HCT116 (cell line): ENCODE data around the gene ADAMTS1. TPM values are rescaled to one million over a fixed set of nuclear protein-coding genes. Genes with fewer than 3 reads are reported as not detected.

Experiments
- ATAC-seq: fragments of 200-7000 bp; cut with Tn5 transposase; 2 replicates; pipeline ENCODE4 v1.9.1; 2020; ENCODE audit warnings: mild to moderate bottlenecking, moderate library complexity
- BruUV-seq: library from RNA; stranded (reverse); fragments of 400-500 nt; replicated peaks from 2 replicates; lab custom pipeline; 2021; lab: Mats Ljungman, UMichigan
- CTCF ChIA-PET: fragments of 300-600 bp; sonication (Branson Sonifier 250); formaldehyde crosslinking; loops from one replicate; lab custom pipeline; 2021; ENCODE audit warnings: antibody characterized with exemption; lab: Charles Lee
- POLR2A ChIA-PET: fragments of 300-600, 350-600 bp; sonication (Branson Sonifier 250); formaldehyde crosslinking; loops from one replicate; lab custom pipeline; 2021; ENCODE audit warnings: antibody characterized with exemption; lab: Charles Lee
- RAD21 ChIA-PET, 2 experiments: fragments of 300-600 bp; sonication (Branson Sonifier 250); formaldehyde crosslinking; loops; one replicate each; lab custom pipeline; 2023; ENCODE audit warnings: low total read pairs in 2 of 2; ENCODE audit not compliant: uncharacterized antibody in 2 of 2, unreplicated experiment in 2 of 2, low non-redundant PET in 1 of 2; lab: Charles Lee
- DNase-seq: peaks from one replicate; pipeline ENCODE4 v3.0.0-alpha.2; 2010; ENCODE audit warnings: low read depth, low spot score
- H2AFZ ChIP-seq: fragments of 200-600 bp; shearing (Covaris generic), sonication (generic); 2 replicates; pipeline ENCODE4 v1.6.1; 2017; ENCODE audit warnings: low read depth, mixed run types, mixed read lengths, antibody characterized with exemption, low read length; ENCODE audit not compliant: poor library complexity, severe bottlenecking
- H3K27ac ChIP-seq: 2 replicates; pipeline ENCODE4 v1.5.1; 2012; ENCODE audit warnings: low read depth, low read length
- H3K27me3 ChIP-seq: fragments of 200-600 bp; sonication (generic); 2 replicates; pipeline ENCODE4 v1.6.1; 2016; ENCODE audit warnings: mixed run types, low read length, mixed read lengths; ENCODE audit not compliant: insufficient read depth
- H3K36me3 ChIP-seq, 2 experiments: fragments of 200-500 bp in 1 of 2; fragments of 200-600 bp in 1 of 2; sonication (Bioruptor generic) in 1 of 2; sonication (generic) in 1 of 2; 2 replicates each; pipeline versions ENCODE4 v1.5.1 to v1.6.1; 2014 to 2016; ENCODE audit warnings: low read length in 2 of 2, inconsistent platforms in 1 of 2, mixed read lengths in 1 of 2, mixed run types in 1 of 2; ENCODE audit not compliant: insufficient read depth in 2 of 2, control insufficient read depth in 1 of 2
- H3K4me1 ChIP-seq, 2 experiments: fragments of 200-600 bp in 1 of 2; sonication (generic) in 1 of 2; 2 replicates each; pipeline versions ENCODE4 v1.5.1 to v1.6.1; 2012 to 2017; ENCODE audit warnings: low read length in 2 of 2, inconsistent platforms in 1 of 2, mild to moderate bottlenecking in 1 of 2, mixed read lengths in 1 of 2, mixed run types in 1 of 2, moderate library complexity in 1 of 2; ENCODE audit not compliant: insufficient read depth in 2 of 2, control insufficient read depth in 1 of 2
- H3K4me2 ChIP-seq: fragments of 200-600 bp; sonication (generic); 2 replicates; pipeline ENCODE4 v1.6.1; 2017; ENCODE audit warnings: mixed run types, low read length, mixed read lengths
- H3K4me3 ChIP-seq, 2 experiments: fragments of 200-600 bp in 1 of 2; sonication (generic) in 1 of 2; replicated peaks in 1 of 2; 2 replicates each; pipeline ENCODE4 v1.5.1; 2011 to 2016; ENCODE audit warnings: low read length in 2 of 2, control low read depth in 1 of 2, low read depth in 1 of 2, mild to moderate bottlenecking in 1 of 2, mixed read lengths in 1 of 2, mixed run types in 1 of 2
- H3K79me2 ChIP-seq: fragments of 200-600 bp; sonication (generic); 2 replicates; pipeline ENCODE4 v1.6.1; 2017; ENCODE audit warnings: mild to moderate bottlenecking, mixed run types, low read length, moderate library complexity, mixed read lengths; ENCODE audit not compliant: insufficient read depth
- H3K9ac ChIP-seq: fragments of 200-600 bp; sonication (generic); 2 replicates; pipeline ENCODE4 v1.6.1; 2016; ENCODE audit warnings: low read length, mixed read lengths
- H3K9me2 ChIP-seq: fragments of 200-600 bp; sonication (generic), shearing (Covaris generic); 2 replicates; pipeline ENCODE4 v1.6.1; 2017; ENCODE audit warnings: mixed run types, mild to moderate bottlenecking, moderate library complexity; ENCODE audit not compliant: insufficient read depth
- H3K9me3 ChIP-seq, 2 experiments: fragments of 200-500 bp in 1 of 2; fragments of 200-600 bp in 1 of 2; sonication (Bioruptor generic) in 1 of 2; sonication (generic) in 1 of 2; 2 replicates each; pipeline ENCODE4 v1.6.1; 2014 to 2017; ENCODE audit warnings: low read length in 2 of 2, mixed read lengths in 2 of 2, inconsistent platforms in 1 of 2, low read depth in 1 of 2, mild to moderate bottlenecking in 1 of 2, mixed run types in 1 of 2, moderate library complexity in 1 of 2; ENCODE audit not compliant: control insufficient read depth in 1 of 2, insufficient read depth in 1 of 2
- H4K20me1 ChIP-seq: fragments of 200-600 bp; sonication (generic), shearing (Covaris generic); 2 replicates; pipeline ENCODE4 v1.6.1; 2017; ENCODE audit warnings: mixed run types, mild to moderate bottlenecking, moderate library complexity; ENCODE audit not compliant: insufficient read depth
- ATF3 ChIP-seq: IDR thresholded peaks from 2 replicates; pipeline ENCODE4 v1.6.1; 2012
- CTCF ChIP-seq, 3 experiments: fragments of 200-600 bp in 1 of 3; sonication (generic) in 1 of 3; IDR thresholded peaks in 2 of 3; conservative IDR thresholded peaks in 1 of 3; 2 replicates each; pipeline ENCODE4 v1.5.1; 2012 to 2017; ENCODE audit warnings: low read depth in 2 of 3, low read length in 2 of 3, antibody characterized with exemption in 1 of 3, borderline replicate concordance in 1 of 3, control low read depth in 1 of 3, mild to moderate bottlenecking in 1 of 3, mixed read lengths in 1 of 3, mixed run types in 1 of 3, moderate library complexity in 1 of 3; ENCODE audit not compliant: insufficient read depth in 1 of 3
- EGR1 ChIP-seq: IDR thresholded peaks from 2 replicates; pipeline ENCODE4 v1.6.1; 2012; ENCODE audit warnings: low read depth
- ELF1 ChIP-seq: IDR thresholded peaks from 2 replicates; pipeline ENCODE4 v1.6.1; 2012; ENCODE audit warnings: low read depth, borderline replicate concordance
- FOSL1 ChIP-seq: IDR thresholded peaks from 2 replicates; pipeline ENCODE4 v1.6.1; 2012; ENCODE audit warnings: low read depth
- JUND ChIP-seq: IDR thresholded peaks from 2 replicates; pipeline ENCODE4 v1.6.1; 2012
- POLR2AphosphoS5 ChIP-seq: IDR thresholded peaks from 2 replicates; pipeline ENCODE4 v1.6.1; 2011; ENCODE audit warnings: mild to moderate bottlenecking, low read depth, low read length, moderate library complexity
- SIN3A ChIP-seq: IDR thresholded peaks from 2 replicates; pipeline ENCODE4 v1.6.1; 2012; ENCODE audit warnings: low read depth
- SRF ChIP-seq: IDR thresholded peaks from 2 replicates; pipeline ENCODE4 v1.6.1; 2012; ENCODE audit warnings: low read depth
- TCF7L2 ChIP-seq: IDR thresholded peaks from 2 replicates; pipeline ENCODE4 v1.7.0; 2011; ENCODE audit warnings: borderline replicate concordance, inconsistent platforms; ENCODE audit not compliant: insufficient read depth, insufficient read length; ENCODE audit errors: extremely low read depth
- YY1 ChIP-seq: IDR thresholded peaks from 2 replicates; pipeline ENCODE4 v1.6.1; 2011; ENCODE audit warnings: low read length, low read depth, moderate library complexity, mild to moderate bottlenecking; ENCODE audit not compliant: insufficient replicate concordance; ENCODE audit errors: extremely low read depth
- intact Hi-C: fragments of 100-400 bp; cut with micrococcal nuclease; formaldehyde crosslinking; loops from 2 replicates; pipeline ENCODE4 v1.10.0; 2022
- total RNA-seq: library from RNA; stranded (reverse); gene quantifications from one replicate; pipeline ENCODE4 v1.2.1, GENCODE V29; 2021; ENCODE audit not compliant: unreplicated experiment
- TF ChIP-seq, protein P1 (sequence below): IDR thresholded peaks from 2 replicates; pipeline ENCODE4 v1.6.1; 2012; ENCODE audit warnings: low read depth
- TF ChIP-seq, protein P2 (sequence below): IDR thresholded peaks from 2 replicates; pipeline ENCODE4 v1.6.1; 2012

ADAMTS1 gene
- total RNA-seq, 1 experiment from 2014 or later = 0.98 TPM

DNA sequence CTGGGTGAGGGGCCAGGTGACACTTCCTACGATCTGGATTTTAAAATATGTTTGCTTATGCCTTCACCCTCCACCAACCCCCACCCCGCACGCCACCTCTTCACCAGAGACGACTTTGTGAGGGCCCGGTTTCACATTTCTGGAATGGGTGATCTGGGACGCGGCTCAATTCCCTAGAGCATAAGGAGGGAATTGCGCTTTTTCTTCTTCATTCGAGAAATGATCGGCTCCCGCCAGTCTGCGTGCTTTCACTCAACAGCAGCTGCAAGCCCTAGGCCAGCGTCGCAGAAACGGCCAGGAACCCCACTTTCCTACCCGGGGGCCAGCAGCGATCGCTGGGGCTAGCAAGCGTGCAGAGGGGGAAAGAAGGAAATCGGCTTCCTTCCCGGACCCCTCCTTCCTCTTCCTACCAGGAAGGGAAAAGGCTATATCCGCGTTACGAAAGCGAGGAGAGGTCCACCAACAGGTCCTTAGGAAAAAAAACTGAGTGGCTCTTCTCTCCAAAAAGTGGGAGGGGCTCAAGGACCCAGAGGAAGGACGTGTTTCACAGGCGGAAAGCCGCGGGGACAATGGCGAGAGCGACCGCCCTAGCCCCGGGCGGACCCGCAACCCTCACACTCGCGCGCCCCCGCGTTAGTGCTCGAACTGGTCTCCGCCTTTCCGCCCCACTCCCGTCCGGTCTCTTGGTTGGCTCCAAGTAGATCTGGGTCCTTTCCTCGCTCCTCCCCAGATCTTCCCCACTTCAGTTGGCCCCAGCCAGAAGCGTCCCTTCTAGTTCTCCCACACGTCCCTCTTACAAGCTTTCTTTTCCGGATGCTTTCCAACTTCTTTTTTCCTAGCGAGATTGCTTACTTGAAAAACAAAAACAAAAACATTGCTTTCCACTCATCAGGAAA is 1.1 kb upstream of the ADAMTS1 start:
- no TSS peak for BruUV-seq
- no peak for ATAC-seq
- ChIA-PET RAD21 (no interaction called here), CTCF (no interaction called here), POLR2A (no interaction called here)
- no peak overlapping the region for H3K4me3 ChIP-seq
- DNase-seq = no peak
- no peak overlapping the region for H2AFZ ChIP-seq
- H3K4me2 ChIP-seq = no peak overlapping the region
- no peaks in the 10 kb centered on the region for H3K4me1 ChIP-seq
- H3K79me2 ChIP-seq = no peaks in the 10 kb centered on the region
- intact Hi-C loops = no loop called here
- peaks cover 0 to 8% of the 10 kb centered on the region in 2 experiments; a peak in 1 of 4 replicates for H3K9me3 ChIP-seq
- no peaks in the 10 kb centered on the region for H3K9me2 ChIP-seq
- H4K20me1 ChIP-seq = no peaks in the 10 kb centered on the region
- no peaks in the 10 kb centered on the region for H3K36me3 ChIP-seq
- H3K9ac ChIP-seq = no peak overlapping the region
- TF ChIP-seq FOSL1 (no peak), YY1 (no peak), TCF7L2 (no peak), ELF1 (no peak), EGR1 (no peak), CTCF (IDR thresholded peaks at IDR 0.05 in 2 of 3, conservative IDR thresholded peaks at IDR 0.05 in 1 of 3; ENCODE audit: borderline replicate concordance in 1 of 3, insufficient read depth in 1 of 3, low read depth in 2 of 3, low read length in 2 of 3) (no peak), ATF3 (no peak), SIN3A (no peak), POLR2AphosphoS5 (no peak), JUND (no peak), SRF (no peak)
- TF ChIP-seq, protein P1, sequence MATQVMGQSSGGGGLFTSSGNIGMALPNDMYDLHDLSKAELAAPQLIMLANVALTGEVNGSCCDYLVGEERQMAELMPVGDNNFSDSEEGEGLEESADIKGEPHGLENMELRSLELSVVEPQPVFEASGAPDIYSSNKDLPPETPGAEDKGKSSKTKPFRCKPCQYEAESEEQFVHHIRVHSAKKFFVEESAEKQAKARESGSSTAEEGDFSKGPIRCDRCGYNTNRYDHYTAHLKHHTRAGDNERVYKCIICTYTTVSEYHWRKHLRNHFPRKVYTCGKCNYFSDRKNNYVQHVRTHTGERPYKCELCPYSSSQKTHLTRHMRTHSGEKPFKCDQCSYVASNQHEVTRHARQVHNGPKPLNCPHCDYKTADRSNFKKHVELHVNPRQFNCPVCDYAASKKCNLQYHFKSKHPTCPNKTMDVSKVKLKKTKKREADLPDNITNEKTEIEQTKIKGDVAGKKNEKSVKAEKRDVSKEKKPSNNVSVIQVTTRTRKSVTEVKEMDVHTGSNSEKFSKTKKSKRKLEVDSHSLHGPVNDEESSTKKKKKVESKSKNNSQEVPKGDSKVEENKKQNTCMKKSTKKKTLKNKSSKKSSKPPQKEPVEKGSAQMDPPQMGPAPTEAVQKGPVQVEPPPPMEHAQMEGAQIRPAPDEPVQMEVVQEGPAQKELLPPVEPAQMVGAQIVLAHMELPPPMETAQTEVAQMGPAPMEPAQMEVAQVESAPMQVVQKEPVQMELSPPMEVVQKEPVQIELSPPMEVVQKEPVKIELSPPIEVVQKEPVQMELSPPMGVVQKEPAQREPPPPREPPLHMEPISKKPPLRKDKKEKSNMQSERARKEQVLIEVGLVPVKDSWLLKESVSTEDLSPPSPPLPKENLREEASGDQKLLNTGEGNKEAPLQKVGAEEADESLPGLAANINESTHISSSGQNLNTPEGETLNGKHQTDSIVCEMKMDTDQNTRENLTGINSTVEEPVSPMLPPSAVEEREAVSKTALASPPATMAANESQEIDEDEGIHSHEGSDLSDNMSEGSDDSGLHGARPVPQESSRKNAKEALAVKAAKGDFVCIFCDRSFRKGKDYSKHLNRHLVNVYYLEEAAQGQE = no peak
- TF ChIP-seq, protein P2, sequence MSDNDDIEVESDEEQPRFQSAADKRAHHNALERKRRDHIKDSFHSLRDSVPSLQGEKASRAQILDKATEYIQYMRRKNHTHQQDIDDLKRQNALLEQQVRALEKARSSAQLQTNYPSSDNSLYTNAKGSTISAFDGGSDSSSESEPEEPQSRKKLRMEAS = no peak
- H3K27me3 ChIP-seq = no peaks in the 10 kb centered on the region
- H3K27ac ChIP-seq = no peak overlapping the region
